Lower leg skin (tissue), 3 donors: ENCODE results near the gene ABCF3.

ENCODE experiments used
- CTCF ChIP-seq, 3 donors: fragments of 450-650 bp; IDR thresholded peaks; one replicate each; pipeline ENCODE4 v1.5.1; 2016; ENCODE audit warnings: antibody characterized with exemption in 3 of 3, mild to moderate bottlenecking in 3 of 3, moderate library complexity in 2 of 3
- POLR2A ChIP-seq, 2 donors: fragments of 450-650 bp; IDR thresholded peaks; one replicate each; pipeline ENCODE4 v1.6.1; 2016 to 2017; ENCODE audit warnings: antibody characterized with exemption in 2 of 2, mild to moderate bottlenecking in 1 of 2, moderate library complexity in 1 of 2

- TF ChIP-seq POLR2A (IDR thresholded peaks at IDR 0.05) (no peak), CTCF (IDR thresholded peaks at IDR 0.05) (no peak)
Observed at GRCh38 chr3:184203526-184203925, 17.5 kb downstream of the ABCF3 start.
